Adrenal gland (tissue), 12 donors: ENCODE results near the gene VANGL2. TPM values are rescaled to one million over a fixed set of nuclear protein-coding genes. Genes with fewer than 3 reads are reported as not detected.

Experiments used
- DNase-seq, 7 donors: peaks; one replicate each; pipeline ENCODE4 v3.0.0-alpha.2; 2019 to 2020
- H3K27ac ChIP-seq, 5 donors: fragments of 200-600 bp; sonication (generic) in 4 of 5; 1 replicate in 3 of 5; 2 replicates in 2 of 5; pipeline versions ENCODE4 v1.5.1 to v1.8.0; 2016 to 2020; ENCODE audit warnings: mild to moderate bottlenecking in 1 of 5
- H3K27me3 ChIP-seq: fragments of 200-600 bp; 2 replicates; pipeline ENCODE4 v1.8.0; 2021
- H3K36me3 ChIP-seq, 2 donors: fragments of 200-600 bp; replicated peaks in 1 of 2; 1 replicate in 1 of 2; 2 replicates in 1 of 2; pipeline versions ENCODE4 v1.5.1 to v1.8.0; 2018 to 2022
- H3K4me1 ChIP-seq, 2 donors: fragments of 200-600 bp; replicated peaks in 1 of 2; 1 replicate in 1 of 2; 2 replicates in 1 of 2; pipeline versions ENCODE4 v1.5.1 to v1.8.0; 2018 to 2021
- H3K4me3 ChIP-seq, 4 donors: fragments of 200-600 bp; sonication (generic) in 3 of 4; one replicate each; pipeline ENCODE4 v1.5.1; 2016 to 2018
- H3K9me3 ChIP-seq, 3 donors: fragments of 200-600 bp; sonication (generic) in 1 of 3; replicated peaks in 1 of 3; 1 replicate in 2 of 3; 2 replicates in 1 of 3; pipeline versions ENCODE4 v1.5.1 to v1.8.0; 2016 to 2021
- POLR2A ChIP-seq, 2 donors: fragments of 450-650 bp; IDR thresholded peaks; one replicate each; pipeline ENCODE4 v1.6.1; 2017; ENCODE audit warnings: antibody characterized with exemption in 2 of 2, mild to moderate bottlenecking in 2 of 2, moderate library complexity in 1 of 2
- WGBS, 4 donors: extraction: QIAGEN DNeasy Blood & Tissue Kit in 2 of 4; methylation state at CpG; one replicate each; pipeline versions ENCODE4 v1.1.5 to v1.1.7; 2013 to 2017; 5-methylcytosine and 5-hydroxymethylcytosine counted together
- intact Hi-C, 2 donors: fragments of 100-400 bp; cut with DNase I; formaldehyde crosslinking; loops; one replicate each; pipeline versions ENCODE4 v1.14.1 to v1.15.0; 2022 to 2023
- polyA plus RNA-seq, 3 donors: library from polyadenylated mRNA; stranded (reverse); fragments of 200-250 nt in 2 of 3; fragments of 350-450 nt in 1 of 3; fragmentation: Illumina TruSeq in 1 of 3; extraction: RNeasy Lipid Tissue Mini Kit (QIAGEN cat#74804) in 1 of 3; gene quantifications; one replicate each; pipeline ENCODE4 v1.2.3, GENCODE V29; 2013 to 2014
- total RNA-seq, 9 donors: library from RNA; depleted of rRNA in 4 of 9; stranded (reverse); fragments of >200 nt in 4 of 9; fragments of 120-200 nt in 1 of 9; fragmentation: NEBNext Ultra II Directional in 1 of 9; extraction: Animal tissue kit (Norgen Biotek cat#: 25700) in 1 of 9; gene quantifications; one replicate each; pipeline versions ENCODE4 v1.1.0 to v1.2.4, GENCODE V29; 2013 to 2023
- TF ChIP-seq, protein P1 (sequence below), 6 experiments: fragments of 450-650 bp in 4 of 6; fragments of 200-600 bp in 2 of 6; sonication (generic) in 1 of 6; IDR thresholded peaks; 1 replicate in 5 of 6; 2 replicates in 1 of 6; pipeline versions ENCODE4 v1.5.1 to v1.8.0; 2016 to 2021; ENCODE audit warnings: antibody characterized with exemption in 6 of 6, mild to moderate bottlenecking in 2 of 6, moderate library complexity in 1 of 6
- donor health status: healthy with polysubstance abuse.
- donor health status: Bipolar disorder and iron deficiency.
- donor health status: DM: yes; HTN: yes; CAD: no.
- donor health status: DM: no; HTN: no; CAD: no.
- donor health status: DM: no; HTN: no; CAD: no.
- donor health status: DM: yes; HTN: yes; CAD: no.

Gene VANGL2
- total and polyA plus RNA-seq, 12 donors = 0.20 to 2.2 (median 0.74) TPM

DNA sequence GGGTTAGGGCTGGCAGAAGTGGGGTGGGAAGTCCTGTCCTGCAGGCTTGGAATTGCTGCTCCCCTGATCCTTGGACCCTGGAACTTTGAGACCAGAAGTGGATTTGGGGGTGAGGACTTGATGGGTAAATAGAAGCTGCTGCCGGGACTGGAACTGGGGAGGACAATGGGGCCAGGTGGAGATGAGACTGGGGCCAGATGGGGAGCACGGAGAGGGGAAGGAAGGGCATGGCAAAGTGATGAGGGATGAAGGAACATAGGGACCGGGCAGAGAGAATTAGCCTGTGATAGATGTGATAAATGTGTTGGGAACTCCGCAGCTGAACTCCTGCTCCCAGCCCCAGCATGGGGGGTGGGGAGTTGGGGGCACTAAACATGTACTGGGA, 32.9 kb upstream of the VANGL2 start:
- Histone ChIP-seq H3K4me3 (no peak overlapping the region), H3K4me1 (no peaks in the 10 kb centered on the region), H3K27me3 (peaks cover 12% of the 10 kb centered on the region), H3K27ac (no peak overlapping the region), H3K36me3 (no peaks in the 10 kb centered on the region), H3K9me3 (no peaks in the 10 kb centered on the region)
- DNase-seq = peak in 1 of 7 donors; percentile 10
- TF ChIP-seq, protein P1, sequence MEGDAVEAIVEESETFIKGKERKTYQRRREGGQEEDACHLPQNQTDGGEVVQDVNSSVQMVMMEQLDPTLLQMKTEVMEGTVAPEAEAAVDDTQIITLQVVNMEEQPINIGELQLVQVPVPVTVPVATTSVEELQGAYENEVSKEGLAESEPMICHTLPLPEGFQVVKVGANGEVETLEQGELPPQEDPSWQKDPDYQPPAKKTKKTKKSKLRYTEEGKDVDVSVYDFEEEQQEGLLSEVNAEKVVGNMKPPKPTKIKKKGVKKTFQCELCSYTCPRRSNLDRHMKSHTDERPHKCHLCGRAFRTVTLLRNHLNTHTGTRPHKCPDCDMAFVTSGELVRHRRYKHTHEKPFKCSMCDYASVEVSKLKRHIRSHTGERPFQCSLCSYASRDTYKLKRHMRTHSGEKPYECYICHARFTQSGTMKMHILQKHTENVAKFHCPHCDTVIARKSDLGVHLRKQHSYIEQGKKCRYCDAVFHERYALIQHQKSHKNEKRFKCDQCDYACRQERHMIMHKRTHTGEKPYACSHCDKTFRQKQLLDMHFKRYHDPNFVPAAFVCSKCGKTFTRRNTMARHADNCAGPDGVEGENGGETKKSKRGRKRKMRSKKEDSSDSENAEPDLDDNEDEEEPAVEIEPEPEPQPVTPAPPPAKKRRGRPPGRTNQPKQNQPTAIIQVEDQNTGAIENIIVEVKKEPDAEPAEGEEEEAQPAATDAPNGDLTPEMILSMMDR (IDR thresholded peaks at IDR 0.05) = no peak
- TF ChIP-seq POLR2A (IDR thresholded peaks at IDR 0.05) = no peak
- 38 to 45% (median 44%) methylated on average over 4 of the region's 4 CpGs for WGBS, 4 donors
- intact Hi-C loops = no loop called here

DNA sequence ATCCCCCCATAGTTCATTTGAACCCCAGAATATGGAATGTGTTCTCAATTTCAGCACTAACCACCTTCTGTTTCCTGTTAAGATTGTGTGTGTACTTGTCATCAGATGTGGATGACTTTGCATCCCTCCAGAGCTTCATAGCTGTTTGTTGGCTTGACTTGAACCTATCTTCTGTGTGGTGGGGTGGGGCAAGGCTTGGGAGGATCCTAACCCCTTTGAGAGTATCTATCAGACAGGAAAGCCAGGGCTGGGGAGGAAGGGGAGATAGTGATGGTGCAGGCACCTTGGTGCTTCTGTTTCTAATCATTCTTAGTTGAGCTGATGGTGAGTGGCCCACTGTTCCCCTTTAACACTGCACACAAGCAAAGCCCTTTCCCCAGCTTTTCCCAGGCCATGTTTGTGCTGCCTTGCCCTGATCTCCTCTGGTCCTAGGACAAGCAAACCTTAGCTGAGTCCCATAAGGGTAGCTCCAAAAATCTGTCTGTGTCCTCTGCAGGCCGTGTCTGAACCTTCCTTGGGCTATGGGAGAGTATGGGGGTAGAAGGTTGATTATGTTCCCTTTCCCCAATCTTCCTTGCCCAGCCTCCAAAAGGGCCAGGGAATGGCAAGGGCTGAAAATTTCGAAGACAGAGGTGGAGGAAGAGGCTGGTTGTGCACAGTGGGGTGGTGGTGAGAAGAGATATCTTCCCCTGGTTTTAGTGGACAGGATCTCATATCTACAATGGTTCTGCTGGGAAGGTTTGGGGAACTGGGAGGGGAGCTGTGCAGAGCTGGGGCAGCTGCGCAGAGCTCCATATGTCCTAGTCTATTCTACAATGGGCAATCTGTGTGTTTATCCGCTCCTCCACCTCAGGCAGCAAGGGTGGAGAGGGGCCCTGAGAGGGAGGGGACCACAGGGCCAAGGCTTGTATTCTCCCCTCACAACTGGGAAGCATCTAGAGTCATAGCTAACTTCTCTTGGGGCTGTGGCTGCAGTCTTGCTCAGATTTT, 32.1 kb upstream of the VANGL2 start:
- Histone ChIP-seq H3K9me3 (no peaks in the 10 kb centered on the region), H3K4me1 (no peaks in the 10 kb centered on the region), H3K27ac (no peak overlapping the region), H3K27me3 (peaks cover 13% of the 10 kb centered on the region), H3K4me3 (no peak overlapping the region), H3K36me3 (no peaks in the 10 kb centered on the region)
- TF ChIP-seq, protein P1 (IDR thresholded peaks at IDR 0.05) = no peak
- no peak for TF ChIP-seq POLR2A (IDR thresholded peaks at IDR 0.05)
- 79 to 83% (median 80%) methylated on average over 4 of the region's 4 CpGs for WGBS, 4 donors
- intact Hi-C loops = no loop called here
- peak in 1 of 7 donors; percentile 14 for DNase-seq

DNA sequence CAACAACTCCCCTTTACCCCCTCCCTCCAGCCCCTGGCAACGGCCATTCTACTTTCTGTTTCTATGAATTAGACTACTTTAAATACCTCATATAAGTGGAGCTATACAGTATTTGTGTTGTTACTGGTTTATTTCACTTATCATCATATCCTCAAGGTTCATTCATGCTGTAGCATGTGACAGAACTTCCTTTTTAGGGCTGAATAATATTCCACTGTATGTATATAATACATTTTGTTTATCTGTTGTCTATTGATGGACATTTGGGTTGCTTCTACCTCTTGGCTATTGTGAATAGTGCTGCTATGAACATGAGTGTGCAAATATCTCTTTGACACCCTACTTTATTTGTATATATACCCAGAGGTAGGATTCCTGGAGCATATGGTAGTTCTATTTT, 31.3 kb upstream of the VANGL2 start:
- TF ChIP-seq POLR2A (IDR thresholded peaks at IDR 0.05) = no peak
- TF ChIP-seq, protein P1 (IDR thresholded peaks at IDR 0.05) = no peak
- no peaks in the 10 kb centered on the region for H3K9me3 ChIP-seq
- DNase-seq = no peak
- no peak overlapping the region for H3K4me3 ChIP-seq
- peaks cover 13% of the 10 kb centered on the region for H3K27me3 ChIP-seq
- H3K4me1 ChIP-seq = no peaks in the 10 kb centered on the region
- WGBS, 4 donors = 78 to 94% (median 82%) methylated on average over 1 of the region's 1 CpG
- H3K36me3 ChIP-seq = no peaks in the 10 kb centered on the region
- intact Hi-C loops = no loop called here
- H3K27ac ChIP-seq = no peak overlapping the region

DNA sequence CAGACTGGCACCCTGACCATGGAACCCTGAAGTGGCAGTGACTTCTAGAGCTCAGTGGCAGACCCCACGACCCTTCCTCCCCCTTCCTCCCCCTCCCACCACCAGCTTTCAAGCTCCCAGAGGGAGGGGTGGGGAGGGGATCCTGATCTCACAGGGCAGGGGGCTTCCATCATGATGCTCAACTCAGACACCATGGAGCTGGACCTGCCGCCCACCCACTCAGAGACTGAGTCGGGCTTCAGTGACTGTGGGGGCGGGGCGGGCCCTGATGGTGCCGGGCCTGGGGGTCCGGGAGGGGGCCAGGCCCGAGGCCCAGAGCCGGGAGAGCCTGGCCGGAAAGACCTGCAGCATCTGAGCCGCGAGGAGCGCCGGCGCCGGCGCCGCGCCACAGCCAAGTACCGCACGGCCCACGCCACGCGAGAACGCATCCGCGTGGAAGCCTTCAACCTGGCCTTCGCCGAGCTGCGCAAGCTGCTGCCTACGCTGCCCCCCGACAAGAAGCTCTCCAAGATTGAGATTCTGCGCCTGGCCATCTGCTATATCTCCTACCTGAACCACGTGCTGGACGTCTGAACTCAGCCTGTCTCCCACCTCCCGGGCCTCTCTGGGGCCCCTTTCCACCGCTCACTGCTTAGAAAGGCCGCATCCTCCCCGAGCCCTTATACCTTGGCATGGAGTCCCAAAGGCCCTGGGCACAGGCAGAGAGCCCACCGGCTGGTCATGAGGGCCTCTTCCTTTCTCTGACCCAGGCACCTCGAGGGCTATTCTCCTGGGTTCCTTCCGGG, 29.6 kb upstream of the VANGL2 start:
- DNase-seq = no peak
- TF ChIP-seq, protein P1 (IDR thresholded peaks at IDR 0.05) = no peak
- no peak for TF ChIP-seq POLR2A (IDR thresholded peaks at IDR 0.05)
- peaks cover 0 to under 1% of the 10 kb centered on the region in 2 donors for H3K4me1 ChIP-seq
- H3K27me3 ChIP-seq = peaks cover 13% of the 10 kb centered on the region
- whole genome bisulfite sequencing, 4 donors = 58 to 74% (median 70%) methylated on average over 23 to 42 of the region's 42 CpGs
- H3K4me3 ChIP-seq = no peak overlapping the region
- intact Hi-C loops = loop anchor here (5.0 to 10.0 kb wide), 2 partner anchors 176 to 278 kb away; partner anchors contain the start of gene CASQ1 (in 2 of the 2)
- no peaks in the 10 kb centered on the region for H3K36me3 ChIP-seq
- H3K9me3 ChIP-seq = no peaks in the 10 kb centered on the region
- no peak overlapping the region for H3K27ac ChIP-seq
